ENCODE data around the gene CADPS2. TPM values are rescaled to one million over a fixed set of nuclear protein-coding genes. Genes with fewer than 3 reads are reported as not detected.

CADPS2 gene
- total RNA-seq, 4 donors from 2014 or later = 2.2 to 9.2 (median 5.7) TPM

- Histone ChIP-seq H3K4me1 (peaks cover 0 to 49% (median 16%) of the 10 kb centered on the region in 3 donors), H3K27ac (no peak overlapping the region), H3K27me3 (peaks cover 24 to 100% (median 61%) of the 10 kb centered on the region in 4 donors), H3K9me3 (no peaks in the 10 kb centered on the region), H3K36me3 (no peaks in the 10 kb centered on the region), H3K4me3 (no peak overlapping the region)
- 0 to 47% methylated on average over 1 to 2 of the region's 3 CpGs for WGBS, 2 donors
- no peak for TF ChIP-seq CTCF (IDR thresholded peaks at IDR 0.05)
- no peak for TF ChIP-seq POLR2A (IDR thresholded peaks at IDR 0.05)
- no peak for DNase-seq
- intact Hi-C loops (cut with DNase I) = no loop called here
Observed at GRCh38 chr7:122312789-122313188, 573.5 kb downstream of the CADPS2 start.

GRCh38 chr7:122311734-122312450, 574.4 kb downstream of the CADPS2 start:
- H3K36me3 ChIP-seq = no peaks in the 10 kb centered on the region
- no peak overlapping the region for H3K27ac ChIP-seq
- H3K4me3 ChIP-seq = peak overlapping the region in 1 of 4 donors; percentile 33
- no peaks in the 10 kb centered on the region for H3K9me3 ChIP-seq
- no peak for DNase-seq
- WGBS, 2 donors = 9 to 15% methylated on average over 14 to 23 of the region's 34 CpGs
- H3K27me3 ChIP-seq = peaks cover 24 to 100% (median 64%) of the 10 kb centered on the region in 4 donors
- intact Hi-C loops (cut with DNase I) = no loop called here
- H3K4me1 ChIP-seq = peaks cover 0 to 49% (median 16%) of the 10 kb centered on the region in 3 donors
- no peak for TF ChIP-seq POLR2A (IDR thresholded peaks at IDR 0.05)
- TF ChIP-seq CTCF (IDR thresholded peaks at IDR 0.05) = no peak

- Histone ChIP-seq H3K36me3 (no peaks in the 10 kb centered on the region), H3K4me1 (peaks cover under 1 to 49% (median 14%) of the 10 kb centered on the region in 3 donors), H3K4me3 (no peak overlapping the region), H3K27ac (no peak overlapping the region), H3K9me3 (no peaks in the 10 kb centered on the region), H3K27me3 (peaks cover 24 to 100% (median 63%) of the 10 kb centered on the region in 4 donors)
- 38 to 47% methylated on average over 12 of the region's 12 CpGs for WGBS, 2 donors
- intact Hi-C loops (cut with DNase I) = no loop called here
- DNase-seq = no peak
- TF ChIP-seq POLR2A (IDR thresholded peaks at IDR 0.05) (no peak), CTCF (IDR thresholded peaks at IDR 0.05) (no peak)
Observed at GRCh38 chr7:122311050-122311700, 575.1 kb downstream of the CADPS2 start.

- 6 to 7% methylated on average over 23 to 39 of the region's 61 CpGs for WGBS, 2 donors
- Histone ChIP-seq H3K9me3 (no peaks in the 10 kb centered on the region), H3K27ac (no peak overlapping the region), H3K4me1 (peaks cover 9 to 49% (median 22%) of the 10 kb centered on the region in 3 donors), H3K27me3 (peaks cover 24 to 100% (median 67%) of the 10 kb centered on the region in 4 donors), H3K36me3 (no peaks in the 10 kb centered on the region), H3K4me3 (peak overlapping the region; percentile 13 to 61 (median 32))
- intact Hi-C loops (cut with DNase I) = no loop called here
- TF ChIP-seq CTCF (IDR thresholded peaks at IDR 0.05) = no peak
- TF ChIP-seq POLR2A (IDR thresholded peaks at IDR 0.05) = no peak
- no peak for DNase-seq
Observed at GRCh38 chr7:122310119-122311021, 575.9 kb downstream of the CADPS2 start.
